Transverse colon (tissue), 4 donors: ENCODE data around the gene MARCHF9. TPM values are rescaled to one million over a fixed set of nuclear protein-coding genes. Genes with fewer than 3 reads are reported as not detected.

Experiments
- DNase-seq: peaks from one replicate; pipeline ENCODE4 v3.0.0-alpha.2; 2019
- H3K27ac ChIP-seq, 4 donors: fragments of 200-600 bp; sonication (generic); 2 replicates each; pipeline ENCODE4 v1.5.1; 2016 to 2018; ENCODE audit warnings: inconsistent platforms in 4 of 4
- H3K27me3 ChIP-seq: fragments of 200-600 bp; sonication (generic); 2 replicates; pipeline ENCODE4 v1.5.1; 2017; ENCODE audit warnings: inconsistent platforms
- H3K36me3 ChIP-seq, 4 donors: fragments of 200-600 bp; sonication (generic); 2 replicates each; pipeline ENCODE4 v1.5.1; 2017 to 2019; ENCODE audit warnings: inconsistent platforms in 4 of 4
- H3K4me1 ChIP-seq, 4 donors: fragments of 200-600 bp; sonication (generic); 2 replicates each; pipeline ENCODE4 v1.5.1; 2017 to 2020; ENCODE audit warnings: inconsistent platforms in 4 of 4
- H3K4me3 ChIP-seq, 4 donors: fragments of 200-600 bp; sonication (generic); 1 replicate in 1 of 4; 2 replicates in 3 of 4; pipeline versions ENCODE4 v1.5.1 to v1.6.1; 2017 to 2019; ENCODE audit warnings: inconsistent platforms in 4 of 4
- H3K9me3 ChIP-seq, 2 donors: fragments of 200-600 bp; sonication (generic); 2 replicates each; pipeline ENCODE4 v1.5.1; 2017 to 2019; ENCODE audit warnings: inconsistent platforms in 2 of 2
- EP300 ChIP-seq: sonication (generic); formaldehyde crosslinking; IDR thresholded peaks from one replicate; pipeline ENCODE4 v1.6.1; 2017; ENCODE audit warnings: antibody characterized with exemption, low read depth
- POLR2A ChIP-seq: fragments of 450-650 bp; IDR thresholded peaks from one replicate; pipeline ENCODE4 v1.6.1; 2016; ENCODE audit warnings: antibody characterized with exemption, mild to moderate bottlenecking, moderate library complexity
- POLR2AphosphoS5 ChIP-seq, 3 donors: sonication (generic); formaldehyde crosslinking; IDR thresholded peaks; one replicate each; pipeline ENCODE4 v1.6.1; 2016; ENCODE audit warnings: antibody characterized with exemption in 3 of 3
- WGBS, 2 donors: methylation state at CpG; one replicate each; pipeline ENCODE4 v1.1.5; 2018; ENCODE audit warnings: low coverage in 1 of 2; 5-methylcytosine and 5-hydroxymethylcytosine counted together
- in situ Hi-C, 4 donors: fragments of 200-750 bp; cut with MboI; loops; one replicate each; pipeline versions ENCODE4 v1.15.0 to v1.15.1; 2017; ENCODE audit warnings: low sequenced_read_pairs in 3 of 4, low pct_ligation_motif_present in 1 of 4, low pct_unique_long_range_greater_than_20kb in 1 of 4
- intact Hi-C: fragments of 100-400 bp; cut with DNase I; formaldehyde crosslinking; loops from one replicate; pipeline ENCODE4 v1.15.1; 2023; ENCODE audit warnings: low total_unique reads
- total RNA-seq, 4 donors: library from RNA; depleted of rRNA; stranded (reverse); fragments of >200 nt; gene quantifications; one replicate each; pipeline ENCODE4 v1.1.0, GENCODE V29; 2016
- TF ChIP-seq, protein P1 (sequence below), 5 experiments: fragments of 200-600 bp in 3 of 5; fragments of 450-650 bp in 2 of 5; sonication (generic) in 3 of 5; IDR thresholded peaks; 1 replicate in 2 of 5; 2 replicates in 3 of 5; pipeline ENCODE4 v1.5.1; 2016 to 2017; ENCODE audit warnings: antibody characterized with exemption in 5 of 5, inconsistent platforms in 3 of 5, mild to moderate bottlenecking in 2 of 5, moderate library complexity in 1 of 5

MARCHF9 gene
- total RNA-seq, 4 donors from 2014 or later = 1.5 to 24.1 (median 9.5) TPM

DNA sequence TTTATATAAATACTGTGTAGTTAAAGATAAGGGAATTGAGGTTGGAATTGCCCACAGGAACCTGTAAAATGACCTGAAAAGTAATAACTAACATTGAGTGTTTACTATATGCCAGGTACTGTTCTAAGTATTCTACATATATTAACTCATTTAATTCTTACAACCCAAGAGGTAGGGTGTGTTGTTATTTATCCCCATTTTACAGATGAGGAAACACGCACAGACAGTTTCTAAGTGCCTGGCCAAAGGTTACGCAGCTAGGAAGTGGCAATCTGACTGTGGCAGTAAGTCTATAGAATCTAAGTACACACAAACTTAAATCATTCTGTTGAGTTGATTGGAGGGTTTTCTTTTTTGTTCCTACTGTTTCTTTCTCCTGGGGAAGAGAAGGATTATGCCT lies 11.1 kb upstream of the MARCHF9 start:
- Histone ChIP-seq H3K27ac (peak overlapping the region; percentile 93 to 96 (median 95)), H3K9me3 (no peaks in the 10 kb centered on the region), H3K27me3 (peaks cover 19% of the 10 kb centered on the region), H3K36me3 (peaks cover 0 to 18% (median 6%) of the 10 kb centered on the region in 4 donors), H3K4me1 (peaks cover 4 to 26% (median 9%) of the 10 kb centered on the region in 4 donors), H3K4me3 (no peak overlapping the region)
- WGBS, 2 donors = 69 to 78% methylated on average over 2 of the region's 2 CpGs
- TF ChIP-seq EP300 = no peak
- TF ChIP-seq, protein P1, sequence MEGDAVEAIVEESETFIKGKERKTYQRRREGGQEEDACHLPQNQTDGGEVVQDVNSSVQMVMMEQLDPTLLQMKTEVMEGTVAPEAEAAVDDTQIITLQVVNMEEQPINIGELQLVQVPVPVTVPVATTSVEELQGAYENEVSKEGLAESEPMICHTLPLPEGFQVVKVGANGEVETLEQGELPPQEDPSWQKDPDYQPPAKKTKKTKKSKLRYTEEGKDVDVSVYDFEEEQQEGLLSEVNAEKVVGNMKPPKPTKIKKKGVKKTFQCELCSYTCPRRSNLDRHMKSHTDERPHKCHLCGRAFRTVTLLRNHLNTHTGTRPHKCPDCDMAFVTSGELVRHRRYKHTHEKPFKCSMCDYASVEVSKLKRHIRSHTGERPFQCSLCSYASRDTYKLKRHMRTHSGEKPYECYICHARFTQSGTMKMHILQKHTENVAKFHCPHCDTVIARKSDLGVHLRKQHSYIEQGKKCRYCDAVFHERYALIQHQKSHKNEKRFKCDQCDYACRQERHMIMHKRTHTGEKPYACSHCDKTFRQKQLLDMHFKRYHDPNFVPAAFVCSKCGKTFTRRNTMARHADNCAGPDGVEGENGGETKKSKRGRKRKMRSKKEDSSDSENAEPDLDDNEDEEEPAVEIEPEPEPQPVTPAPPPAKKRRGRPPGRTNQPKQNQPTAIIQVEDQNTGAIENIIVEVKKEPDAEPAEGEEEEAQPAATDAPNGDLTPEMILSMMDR (IDR thresholded peaks at IDR 0.05) = no peak
- TF ChIP-seq POLR2AphosphoS5 (IDR thresholded peaks at IDR 0.05) = no peak
- TF ChIP-seq POLR2A = no peak
- intact Hi-C loops (no loop called here), in situ Hi-C loops (no loop called here)
- DNase-seq = no peak

DNA sequence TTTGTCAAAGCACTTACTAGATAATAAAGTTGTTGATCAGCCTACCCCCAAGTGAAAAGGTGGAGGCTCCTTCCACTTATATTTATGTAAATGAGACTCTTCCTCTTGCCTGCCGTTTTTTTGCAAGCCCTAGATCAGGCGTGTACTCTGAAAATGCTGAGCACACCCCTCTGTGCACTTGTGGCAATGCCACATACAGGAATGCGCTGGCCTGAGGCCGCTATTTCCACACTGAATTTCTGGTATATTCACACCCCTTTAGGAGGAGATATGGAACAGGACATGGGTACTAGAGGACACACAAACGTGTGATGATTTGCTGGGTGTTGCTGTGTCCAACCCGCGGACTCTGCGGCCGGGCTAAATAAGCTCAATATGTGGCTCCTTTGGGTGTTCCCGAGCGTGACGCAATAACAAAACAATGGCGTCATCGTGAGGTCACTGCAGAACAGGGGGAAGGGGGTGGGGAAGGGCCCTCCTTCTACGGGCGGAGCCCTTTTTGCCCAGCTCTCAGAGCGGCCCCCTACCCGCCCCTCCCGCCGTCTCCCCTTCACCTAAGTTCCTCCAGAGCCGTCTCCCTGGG lies 10.6 kb upstream of the MARCHF9 start:
- in situ Hi-C loops (no loop called here), intact Hi-C loops (no loop called here)
- H3K27ac ChIP-seq = peak overlapping the region; percentile 93 to 96 (median 95)
- 11% methylated on average over 21 of the region's 21 CpGs; no CpG with 5 or more reads in 1 of the 2 donors for WGBS, 2 donors
- peak; percentile 84 for DNase-seq
- no peaks in the 10 kb centered on the region for H3K9me3 ChIP-seq
- peaks cover 4 to 22% (median 9%) of the 10 kb centered on the region in 4 donors for H3K4me1 ChIP-seq
- peak overlapping the region; percentile 79 to 98 (median 89) for H3K4me3 ChIP-seq
- TF ChIP-seq POLR2AphosphoS5 (IDR thresholded peaks at IDR 0.05) (no peak), POLR2A (no peak), EP300 (no peak)
- TF ChIP-seq, protein P1 (IDR thresholded peaks at IDR 0.05) = no peak
- H3K27me3 ChIP-seq = peaks cover 14% of the 10 kb centered on the region
- peaks cover 0 to 23% (median 6%) of the 10 kb centered on the region in 4 donors for H3K36me3 ChIP-seq

DNA sequence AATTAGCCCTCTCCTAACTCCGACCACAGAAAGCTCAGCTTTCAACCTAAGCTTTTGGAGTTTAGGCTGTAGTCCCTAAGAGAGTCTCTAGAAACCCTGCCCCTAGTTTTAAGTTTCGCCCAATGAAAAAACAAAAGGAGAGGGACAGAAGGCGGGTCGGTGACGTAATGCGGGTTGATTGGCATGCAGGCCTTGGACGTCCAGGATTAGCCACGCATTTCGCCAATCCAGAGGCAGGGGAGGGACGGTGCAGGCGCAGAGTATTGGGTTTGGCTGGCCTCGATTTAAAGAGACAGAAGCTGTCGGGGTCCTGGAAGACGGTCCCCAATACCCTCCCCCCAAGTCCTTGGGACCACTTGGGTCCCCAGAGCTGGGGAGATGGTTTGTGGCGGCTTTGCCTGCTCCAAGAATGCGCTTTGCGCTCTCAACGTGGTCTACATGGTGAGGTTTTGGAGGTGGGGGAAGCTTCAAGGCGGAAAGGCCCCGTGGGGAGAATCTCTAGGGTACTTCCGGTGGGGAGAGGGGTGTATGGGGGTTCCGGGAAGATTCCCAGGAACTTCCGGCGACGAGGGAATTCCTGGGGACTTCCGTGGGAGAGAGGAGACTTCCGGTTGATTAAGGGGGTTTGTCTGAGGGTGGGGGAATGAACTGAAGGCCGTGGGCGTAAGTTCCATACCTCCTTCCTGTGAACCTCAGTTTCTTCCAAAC lies 10.0 kb upstream of the MARCHF9 start, which contains the start of gene TSPAN31:
Gene TSPAN31, plus strand, starts transcription at position 263 of the 708 bp plus-strand sequence. Its CDS starts 116 bp downstream, at position 379.
- H3K36me3 ChIP-seq = peaks cover 0 to 24% (median 6%) of the 10 kb centered on the region in 4 donors
- H3K4me1 ChIP-seq = peaks cover 4 to 22% (median 9%) of the 10 kb centered on the region in 4 donors
- peak within 1 kb of the TSS; percentile 93 to 96 (median 95) for H3K27ac ChIP-seq
- H3K4me3 ChIP-seq = peak within 1 kb of the TSS; percentile 79 to 98 (median 89)
- TF ChIP-seq EP300 (no peak), POLR2AphosphoS5 (IDR thresholded peaks at IDR 0.05) (peak; percentile 33 to 68 (median 58)), POLR2A (peak; percentile 65)
- TF ChIP-seq, protein P1 (IDR thresholded peaks at IDR 0.05) = peak in 1 of 5 experiments; percentile 21
- 1% methylated on average over 29 of the region's 29 CpGs; no CpG with 5 or more reads in 1 of the 2 donors for WGBS, 2 donors
- peak; percentile 98 for DNase-seq
- no peaks in the 10 kb centered on the region for H3K9me3 ChIP-seq
- intact Hi-C loops = no loop called here
- H3K27me3 ChIP-seq = peaks cover 8% of the 10 kb centered on the region
- in situ Hi-C loops = no loop called here

DNA sequence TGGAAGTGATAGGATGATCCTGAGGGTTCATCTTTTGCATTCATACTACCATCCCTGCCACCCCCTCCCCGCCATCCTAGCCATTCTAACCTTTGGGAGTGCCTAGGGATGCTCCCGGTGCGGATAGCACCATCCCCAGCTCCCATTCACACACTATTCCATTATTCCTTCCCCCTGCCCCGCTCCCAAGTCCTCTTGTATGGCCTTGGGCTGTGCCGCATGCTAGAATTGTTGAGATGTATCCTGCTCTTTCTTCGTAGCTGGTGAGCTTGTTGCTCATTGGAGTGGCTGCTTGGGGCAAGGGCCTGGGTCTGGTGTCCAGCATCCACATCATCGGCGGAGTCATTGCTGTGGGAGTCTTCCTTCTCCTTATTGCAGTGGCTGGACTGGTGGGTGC lies 9.4 kb upstream of the MARCHF9 start:
- in situ Hi-C loops = no loop called here
- no peak for DNase-seq

More for the DNA sequence above, 9.4 kb upstream of the MARCHF9 start:
- Histone ChIP-seq H3K9me3 (no peaks in the 10 kb centered on the region), H3K27me3 (peaks cover 2% of the 10 kb centered on the region), H3K4me1 (peaks cover 4 to 22% (median 9%) of the 10 kb centered on the region in 4 donors), H3K4me3 (peak overlapping the region; percentile 79 to 98 (median 89)), H3K36me3 (peaks cover 0 to 24% (median 6%) of the 10 kb centered on the region in 4 donors), H3K27ac (peak overlapping the region; percentile 93 to 96 (median 95))
- WGBS, 2 donors = 58 to 70% methylated on average over 2 to 8 of the region's 8 CpGs
- TF ChIP-seq, protein P1 (IDR thresholded peaks at IDR 0.05) = no peak
- TF ChIP-seq POLR2A (no peak), EP300 (no peak)
- intact Hi-C loops = no loop called here
